Stimulated activated naive CD8-positive, alpha-beta T cell treated with anti-CD3 and anti-CD28 coated beads, Interleukin-15, Interleukin-2, amounts not matched to agents 100 U/mL and 50 U/mL, for 24 hours (primary cell): ENCODE results near the gene MORN5.
"Not testable (repeated sequence)": the region's sequence is repeated elsewhere in the genome, so short reads cannot be mapped to it uniquely, and the experiment has no call there.

Experiments used
- ATAC-seq: fragments of 150-1000 bp; cut with Tn5 transposase; one replicate; pipeline ENCODE4 v1.10.0; 2021
- DNase-seq: peaks from one replicate; pipeline ENCODE4 v3.0.0; 2021

MORN5 gene

GRCh38 chr9:122159026-122159924 lies at the start of gene MORN5, which contains the start of gene NDUFA8:
Gene MORN5, plus strand, starts transcription at chr9:122159908. Its CDS starts 65 bp downstream, at chr9:122159973.
Gene NDUFA8, minus strand, starts transcription at chr9:122159779. Its CDS starts 102 bp downstream, at chr9:122159677.
- ATAC-seq = peak; percentile 92
- DNase-seq = peak; percentile 96

DNA sequence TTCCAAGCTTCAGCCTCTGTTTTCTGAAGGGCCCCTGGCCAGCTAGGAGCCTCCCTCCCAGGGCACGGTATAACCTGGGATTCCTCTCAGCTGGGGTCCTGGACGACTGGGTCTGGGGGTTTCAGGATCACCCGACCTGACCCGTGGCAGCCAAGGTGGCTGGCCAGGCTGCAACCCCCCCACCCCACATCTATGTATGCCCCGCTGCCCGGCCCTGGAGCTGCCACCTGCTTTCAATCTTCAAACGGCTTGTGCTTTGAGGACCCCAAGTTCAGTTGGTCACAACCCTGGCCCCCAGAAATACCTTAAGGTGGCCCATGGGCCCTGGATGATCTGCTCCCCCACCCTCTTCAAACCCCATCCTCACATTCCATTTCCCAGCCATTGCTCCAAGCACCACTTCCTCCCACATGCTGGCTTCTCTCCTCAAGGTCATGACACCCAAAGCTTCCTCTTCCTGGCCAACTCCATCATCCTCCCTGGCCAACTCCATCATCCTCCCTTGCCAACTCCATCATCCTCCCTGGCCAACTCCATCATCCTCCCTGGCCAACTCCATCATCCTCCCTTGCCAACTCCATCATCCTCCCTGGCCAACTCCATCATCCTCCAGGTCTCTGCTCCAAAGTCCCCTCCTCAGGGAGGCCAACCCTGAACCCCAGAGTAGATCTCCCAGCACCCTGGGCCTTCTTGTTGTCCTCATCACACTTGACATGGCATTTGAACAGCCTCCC lies 49.4 kb upstream of the MORN5 start:
- no peak for ATAC-seq
- no peak for DNase-seq

GRCh38 chr9:122111413-122112085 lies 48.2 kb upstream of the MORN5 start:
- ATAC-seq = no peak

DNA sequence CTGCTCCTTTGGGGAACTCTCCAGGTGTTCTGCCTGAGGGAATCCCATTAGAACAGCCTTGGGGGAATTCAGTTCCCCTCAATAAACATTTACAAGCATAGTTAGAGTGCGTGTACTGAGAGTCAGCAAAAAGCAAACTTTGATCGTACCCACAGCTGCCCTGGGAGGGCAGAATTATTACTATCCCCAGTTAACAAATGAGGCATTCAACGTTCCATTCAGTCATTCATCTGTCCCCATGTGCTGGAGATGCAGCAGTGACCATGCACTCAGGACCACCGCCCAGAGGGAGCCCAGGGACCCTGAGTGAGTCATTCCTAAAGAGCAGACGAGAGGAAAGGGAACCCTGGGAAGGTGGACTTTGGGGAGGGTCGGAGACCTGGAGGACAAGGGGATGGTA lies 47.5 kb upstream of the MORN5 start:
- no peak for ATAC-seq
- DNase-seq = no peak

More at GRCh38 chr9:122111413-122112085, 48.2 kb upstream of the MORN5 start:
- DNase-seq = no peak

GRCh38 chr9:122113574-122113973 lies 46.1 kb upstream of the MORN5 start:
- DNase-seq = no peak
- no peak for ATAC-seq

GRCh38 chr9:122115176-122116035 lies 44.3 kb upstream of the MORN5 start:
- DNase-seq (no peak), ATAC-seq (no peak)

GRCh38 chr9:122116040-122116439 lies 43.7 kb upstream of the MORN5 start:
- no peak for ATAC-seq
- no peak for DNase-seq

DNA sequence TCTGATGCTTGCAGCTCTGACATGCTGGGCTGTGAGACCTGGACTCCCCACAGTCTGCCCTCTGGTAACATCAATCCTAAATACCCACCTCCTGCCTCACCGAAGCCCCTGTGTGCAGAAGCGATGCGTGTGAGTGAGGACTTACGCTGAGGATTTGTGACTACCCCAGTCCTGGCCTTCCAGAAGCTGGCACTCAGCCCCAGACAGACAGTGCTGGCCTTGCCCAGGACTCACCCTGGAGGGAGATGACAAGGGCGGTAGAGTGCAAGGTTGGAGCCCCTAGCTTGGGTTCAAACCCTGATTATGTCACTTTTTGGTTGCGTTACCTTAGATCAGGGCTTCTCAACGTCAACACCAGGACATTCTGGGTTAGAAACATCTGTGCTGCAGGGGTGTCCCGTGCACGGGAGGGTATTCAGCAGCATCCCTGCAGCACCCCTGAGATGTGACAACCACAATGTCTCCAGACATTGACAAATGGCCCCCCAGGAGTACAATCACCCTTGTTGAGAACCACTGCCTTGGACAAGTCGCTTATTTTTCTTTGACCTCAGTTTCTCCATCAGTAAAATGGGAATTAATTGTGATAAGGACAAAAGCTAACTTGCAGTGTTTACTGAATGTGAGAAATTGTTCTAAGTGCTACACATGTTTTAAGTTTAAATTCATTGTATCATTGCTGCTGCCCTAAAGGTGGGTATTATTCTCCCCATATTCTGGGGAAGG lies 43.1 kb upstream of the MORN5 start:
- DNase-seq = no peak

GRCh38 chr9:122117241-122117640 lies 42.5 kb upstream of the MORN5 start:
- not testable (repeated sequence) for ATAC-seq, DNase-seq

More for the DNA sequence above, 43.1 kb upstream of the MORN5 start:
- ATAC-seq = no peak

DNA sequence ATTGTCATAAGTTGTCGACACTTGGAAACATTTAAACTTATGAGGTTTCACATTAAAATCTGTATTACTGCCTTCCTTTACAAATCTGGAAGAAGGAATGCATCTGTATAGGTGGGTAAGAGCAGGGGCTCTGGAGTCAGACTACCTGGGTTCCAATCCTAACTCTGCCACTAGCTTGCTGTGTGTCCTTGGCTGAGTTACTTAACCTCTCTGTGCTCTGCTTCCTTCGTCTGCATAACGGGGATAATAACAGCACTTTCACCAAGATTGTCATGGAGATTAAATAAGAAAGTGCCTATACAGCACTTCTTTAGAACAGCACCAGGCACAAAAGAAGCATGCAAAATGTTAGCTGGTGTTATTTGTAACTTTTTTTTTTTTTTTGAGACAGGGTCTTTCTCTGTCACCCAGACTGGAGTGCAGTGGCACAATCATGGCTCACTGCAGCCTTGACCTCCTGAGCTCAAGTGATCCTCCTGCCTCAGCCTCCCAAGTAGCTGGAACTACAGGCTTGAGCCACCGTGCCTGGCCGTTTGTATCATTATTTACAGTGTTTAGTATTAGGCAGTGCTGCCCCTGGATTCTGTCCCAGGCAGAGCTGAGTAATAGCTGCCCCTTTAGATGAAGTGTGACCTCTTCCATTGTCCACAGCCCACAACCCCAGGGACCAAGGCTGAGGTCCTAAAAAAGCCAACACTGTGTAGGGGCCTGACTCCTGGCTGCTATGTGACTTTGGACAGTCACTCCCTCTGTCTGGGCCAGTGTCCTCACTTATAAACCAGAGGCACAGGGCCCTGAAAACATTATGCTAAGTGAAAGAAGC lies 41.2 kb upstream of the MORN5 start:
- ATAC-seq = no peak
- DNase-seq = no peak

DNA sequence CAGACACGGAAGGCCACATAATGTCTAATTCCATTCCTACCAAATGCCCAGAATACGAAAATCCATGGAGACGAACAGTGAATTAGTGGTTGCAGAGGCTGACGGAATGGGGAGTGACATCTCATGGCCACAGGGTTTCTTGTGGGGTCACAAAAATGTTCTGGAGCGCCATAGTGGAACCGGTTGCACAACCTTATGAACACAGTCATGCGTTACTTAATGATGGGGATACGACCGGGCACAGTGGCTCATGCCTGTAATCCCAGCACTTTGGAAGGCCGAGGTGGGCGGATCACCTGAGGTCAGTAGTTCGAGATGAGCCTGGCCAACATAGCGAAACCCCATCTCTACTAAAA lies 40.6 kb upstream of the MORN5 start:
- ATAC-seq (no peak), DNase-seq (no peak)

GRCh38 chr9:122119721-122120120 lies 40.0 kb upstream of the MORN5 start:
- no peak for DNase-seq
- ATAC-seq = no peak

- ATAC-seq (no peak), DNase-seq (no peak)
Observed at GRCh38 chr9:122120316-122121071, 39.2 kb upstream of the MORN5 start.

DNA sequence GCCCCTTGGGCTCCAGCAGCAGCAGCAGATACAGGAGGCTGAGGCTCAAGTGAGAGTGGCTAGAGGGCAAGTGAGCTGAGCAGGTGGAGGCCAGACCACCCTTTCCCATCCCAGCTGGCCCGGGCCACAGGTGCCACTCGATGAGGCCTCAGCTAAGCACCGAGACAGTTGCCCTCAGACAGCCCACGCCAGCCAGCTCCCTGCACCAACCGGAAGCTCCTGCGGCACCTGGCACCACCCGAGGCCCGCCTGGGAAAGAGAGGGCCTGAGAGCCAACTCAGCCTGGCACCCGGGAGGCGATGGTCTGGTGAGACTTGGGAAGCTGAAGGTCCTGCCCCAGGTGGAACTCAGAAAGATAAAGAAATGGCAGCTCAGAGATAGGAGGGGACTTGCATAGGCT lies 38.3 kb upstream of the MORN5 start:
- no peak for ATAC-seq
- DNase-seq = no peak

- DNase-seq (no peak), ATAC-seq (no peak)
Observed at GRCh38 chr9:122121931-122122330, 37.8 kb upstream of the MORN5 start.

DNA sequence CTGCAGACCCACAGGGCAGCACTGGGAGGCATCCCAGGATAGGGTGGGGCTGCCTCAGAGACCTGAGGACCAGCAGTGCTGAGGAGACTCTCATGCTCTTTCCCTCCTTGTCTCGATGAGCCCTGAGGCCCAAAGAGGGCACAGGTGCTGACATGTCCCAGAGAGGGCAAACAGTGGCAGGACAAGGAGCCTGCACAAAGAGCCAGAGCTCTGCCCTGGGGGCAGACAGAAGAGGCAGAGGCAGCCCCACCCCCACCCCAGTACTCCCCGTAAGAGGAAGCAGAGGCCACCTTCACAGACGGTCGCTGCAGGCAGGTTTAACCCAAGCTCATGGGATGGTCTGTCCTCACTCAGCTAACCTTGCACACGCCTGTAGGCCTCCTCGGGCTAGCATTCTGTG lies 37.2 kb upstream of the MORN5 start:
- no peak for DNase-seq
- no peak for ATAC-seq

GRCh38 chr9:122122903-122123632 lies 36.6 kb upstream of the MORN5 start:
- ATAC-seq = peak; percentile 32
- DNase-seq = peak; percentile 80

DNA sequence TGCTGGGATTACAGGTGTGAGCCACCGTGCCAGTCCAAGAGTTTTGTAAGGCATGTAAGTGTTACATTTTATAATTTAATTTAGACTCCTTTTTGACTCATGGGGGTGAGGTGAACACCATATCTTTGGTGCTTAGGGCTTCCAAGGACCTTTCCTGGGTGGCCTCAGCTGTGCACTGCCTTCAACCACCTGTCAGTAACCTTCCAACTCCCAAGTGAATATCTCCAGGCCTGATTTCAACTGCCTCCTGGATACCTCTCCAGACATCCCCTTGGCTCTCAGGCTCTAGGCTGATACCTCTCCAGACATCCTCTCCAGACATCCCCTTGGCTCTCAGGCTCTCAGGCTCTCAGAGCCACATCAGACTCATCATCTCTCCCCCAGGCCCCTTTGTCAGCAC lies 35.7 kb upstream of the MORN5 start:
- no peak for DNase-seq
- no peak for ATAC-seq

GRCh38 chr9:122124528-122124927 lies 35.2 kb upstream of the MORN5 start:
- DNase-seq (no peak), ATAC-seq (no peak)
